GM21786 (cell line): ENCODE results near the gene KIF16B.
A peak's percentile ranks its signal among the peaks of the same experiment; 100 is the strongest.
"Not testable (repeated sequence)": the region's sequence is repeated elsewhere in the genome, so short reads cannot be mapped to it uniquely, and the experiment has no call there.

ENCODE experiments used
- ATAC-seq: cut with Tn5 transposase; IDR thresholded peaks from one replicate; pipeline ENCODE4 v1.9.1; 2021; ENCODE audit not compliant: unreplicated experiment

Gene KIF16B

GRCh38 chr20:16526433-16527380 lies 46.5 kb downstream of the KIF16B start:
- no peak for ATAC-seq

GRCh38 chr20:16522651-16523050 lies 50.6 kb downstream of the KIF16B start:
- ATAC-seq, result not testable (repeated sequence)

- ATAC-seq, result no peak
These were observed 53.1 kb downstream of the KIF16B start for GRCh38 chr20:16520154-16520553.

GRCh38 chr20:16519673-16520072 lies 53.6 kb downstream of the KIF16B start:
- not testable (repeated sequence) for ATAC-seq

- no peak for ATAC-seq
These were observed 54.5 kb downstream of the KIF16B start for GRCh38 chr20:16518784-16519084.

GRCh38 chr20:16517946-16518783 lies 55.1 kb downstream of the KIF16B start:
- no peak for ATAC-seq

GRCh38 chr20:16516794-16517193 lies 56.5 kb downstream of the KIF16B start:
- ATAC-seq, result no peak

GRCh38 chr20:16515046-16515445 lies 58.2 kb downstream of the KIF16B start:
- no peak for ATAC-seq

- no peak for ATAC-seq
These were observed 59.1 kb downstream of the KIF16B start for GRCh38 chr20:16514140-16514539.

GRCh38 chr20:16505894-16506293 lies 67.4 kb downstream of the KIF16B start:
- ATAC-seq, result no peak

- ATAC-seq, result no peak
These were observed 71.9 kb downstream of the KIF16B start for GRCh38 chr20:16501301-16501700.

GRCh38 chr20:16500197-16500596 lies 73.1 kb downstream of the KIF16B start:
- no peak for ATAC-seq

GRCh38 chr20:16498526-16499253 lies 74.6 kb downstream of the KIF16B start:
- ATAC-seq, result no peak

GRCh38 chr20:16497896-16498295 lies 75.4 kb downstream of the KIF16B start:
- ATAC-seq, result no peak

- ATAC-seq, result no peak
These were observed 79.8 kb downstream of the KIF16B start for GRCh38 chr20:16493486-16493885.

GRCh38 chr20:16491294-16491905 lies 81.8 kb downstream of the KIF16B start:
- ATAC-seq, result peak; percentile 82

- no peak for ATAC-seq
These were observed 82.6 kb downstream of the KIF16B start for GRCh38 chr20:16490696-16491095.

- no peak for ATAC-seq
These were observed 84.6 kb downstream of the KIF16B start for GRCh38 chr20:16488616-16489015.

GRCh38 chr20:16488086-16488485 lies 85.2 kb downstream of the KIF16B start:
- no peak for ATAC-seq

- no peak for ATAC-seq
These were observed 86.7 kb downstream of the KIF16B start for GRCh38 chr20:16486532-16486931.

- no peak for ATAC-seq
These were observed 87.8 kb downstream of the KIF16B start for GRCh38 chr20:16485401-16485800.
